NAMALWA (cell line): ENCODE measurements around the gene SLC43A3.
A peak's percentile ranks its signal among the peaks of the same experiment; 100 is the strongest.
"Not testable (repeated sequence)": the region's sequence is repeated elsewhere in the genome, so short reads cannot be mapped to it uniquely, and the experiment has no call there.

Experiments
- DNase-seq: peaks from one replicate; pipeline ENCODE4 v3.0.0-alpha.2; 2015; ENCODE audit warnings: low spot score

Gene SLC43A3

DNA sequence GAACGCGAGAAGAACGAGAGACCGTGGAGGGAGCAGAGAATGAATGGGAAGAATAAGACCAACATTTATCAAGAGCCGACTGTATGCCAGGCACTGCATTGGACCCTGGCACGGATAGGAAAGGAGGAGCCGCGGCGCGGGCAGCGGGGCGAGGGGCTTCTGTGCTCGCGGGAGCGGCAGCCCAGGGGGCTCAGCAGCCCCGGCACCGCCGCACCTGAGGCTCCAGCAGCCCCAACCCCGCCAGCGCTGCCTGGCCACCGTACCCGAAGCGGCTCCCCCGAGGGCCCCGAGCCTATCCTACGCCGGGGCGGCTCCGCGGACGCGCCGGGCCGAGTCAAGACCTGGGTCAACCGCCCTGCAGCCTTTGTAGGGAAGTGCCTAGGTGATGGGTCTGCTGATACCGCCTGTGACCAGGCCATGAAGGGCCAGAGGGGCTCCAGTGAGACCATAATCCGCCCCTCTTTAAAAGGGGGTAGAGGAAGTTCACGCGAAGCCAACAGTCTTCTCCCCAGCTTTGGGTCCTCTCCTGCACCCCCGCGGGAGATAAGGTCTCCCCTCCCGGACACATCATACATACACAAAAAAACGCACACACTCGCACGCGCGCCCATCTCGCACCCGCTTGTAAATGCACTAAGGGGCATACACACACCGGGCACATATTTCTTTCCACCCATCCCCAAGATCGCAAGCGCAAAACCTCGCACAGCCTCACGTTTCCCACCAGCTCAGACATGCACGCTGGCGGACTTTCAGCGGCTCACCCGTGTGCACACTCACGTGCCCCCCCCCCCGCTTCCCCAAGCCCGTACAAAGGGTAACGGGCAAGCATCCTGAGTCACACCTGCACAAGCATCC lies 32.5 kb upstream of the SLC43A3 start:
- DNase-seq = no peak

DNA sequence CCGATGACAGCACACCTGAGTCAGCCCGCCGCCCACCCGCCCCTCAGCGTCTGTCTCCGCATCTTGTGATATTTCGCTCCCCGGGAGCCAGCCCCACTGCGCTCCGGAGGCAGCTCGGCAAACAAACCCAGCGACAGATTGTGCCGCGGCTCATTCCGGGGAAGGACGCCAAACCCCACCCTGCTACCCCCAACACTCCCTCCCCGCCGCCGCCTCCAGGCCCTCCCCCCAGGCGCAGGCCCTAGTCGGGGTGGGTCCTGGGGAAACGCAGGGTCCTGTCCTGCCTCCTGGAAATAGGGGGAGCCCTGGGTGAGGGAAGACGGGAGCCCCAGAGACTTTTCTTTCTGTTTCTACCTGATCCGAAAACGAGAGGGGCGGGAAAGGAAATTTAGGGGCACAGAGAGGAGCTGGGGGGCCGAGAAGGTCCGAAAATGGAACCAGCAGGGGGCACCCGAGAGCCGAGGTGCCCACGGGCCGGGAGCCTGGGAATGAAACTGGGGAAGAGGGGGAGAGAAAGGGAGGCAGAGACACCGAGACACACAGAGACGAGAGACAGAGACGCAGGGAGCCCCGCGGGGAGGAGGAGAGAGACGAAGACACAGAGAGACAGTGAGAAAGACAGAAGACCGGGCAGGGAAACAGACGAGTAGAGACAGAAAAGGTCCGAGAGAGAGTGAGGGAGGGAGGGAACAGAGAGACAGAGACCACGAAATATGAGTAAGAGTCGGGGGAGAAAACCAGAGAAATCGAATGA lies 31.7 kb upstream of the SLC43A3 start:
- no peak for DNase-seq

DNA sequence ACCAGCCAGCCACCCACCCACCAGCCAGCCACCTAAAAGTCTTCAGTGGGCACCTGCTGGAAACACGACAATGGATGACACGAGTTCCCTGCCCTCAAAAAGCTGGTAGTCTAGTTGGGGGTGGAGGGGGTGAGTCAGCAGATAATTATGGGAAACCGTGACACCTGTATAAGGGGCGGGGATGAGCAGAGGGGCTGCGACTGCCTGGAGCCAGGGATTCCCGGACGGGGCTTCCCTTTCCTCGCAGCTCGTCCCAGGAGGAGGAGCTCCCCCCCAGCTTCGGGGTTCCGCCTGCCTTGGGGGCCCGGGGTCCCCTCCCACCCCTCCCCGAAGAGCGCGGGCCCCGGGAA lies 31.1 kb upstream of the SLC43A3 start:
- DNase-seq = no peak

DNA sequence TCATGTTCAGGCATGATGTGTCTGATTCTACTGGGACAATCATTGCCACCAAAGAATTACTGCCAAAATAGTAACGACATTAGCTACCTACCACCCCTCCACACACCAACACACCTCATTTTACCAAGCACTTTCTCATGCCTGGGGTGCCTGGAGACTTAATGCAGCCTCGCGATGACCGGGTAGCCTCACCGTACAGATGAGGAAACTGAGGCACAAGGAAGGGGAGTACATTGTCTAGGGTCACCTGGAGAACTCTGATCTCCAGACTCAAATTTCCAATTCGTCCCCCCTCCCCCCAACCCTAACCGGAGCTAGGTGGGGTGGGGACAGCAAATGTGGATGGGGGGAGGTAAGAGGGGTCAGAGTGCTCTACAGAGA lies 30.7 kb upstream of the SLC43A3 start:
- DNase-seq = no peak

DNA sequence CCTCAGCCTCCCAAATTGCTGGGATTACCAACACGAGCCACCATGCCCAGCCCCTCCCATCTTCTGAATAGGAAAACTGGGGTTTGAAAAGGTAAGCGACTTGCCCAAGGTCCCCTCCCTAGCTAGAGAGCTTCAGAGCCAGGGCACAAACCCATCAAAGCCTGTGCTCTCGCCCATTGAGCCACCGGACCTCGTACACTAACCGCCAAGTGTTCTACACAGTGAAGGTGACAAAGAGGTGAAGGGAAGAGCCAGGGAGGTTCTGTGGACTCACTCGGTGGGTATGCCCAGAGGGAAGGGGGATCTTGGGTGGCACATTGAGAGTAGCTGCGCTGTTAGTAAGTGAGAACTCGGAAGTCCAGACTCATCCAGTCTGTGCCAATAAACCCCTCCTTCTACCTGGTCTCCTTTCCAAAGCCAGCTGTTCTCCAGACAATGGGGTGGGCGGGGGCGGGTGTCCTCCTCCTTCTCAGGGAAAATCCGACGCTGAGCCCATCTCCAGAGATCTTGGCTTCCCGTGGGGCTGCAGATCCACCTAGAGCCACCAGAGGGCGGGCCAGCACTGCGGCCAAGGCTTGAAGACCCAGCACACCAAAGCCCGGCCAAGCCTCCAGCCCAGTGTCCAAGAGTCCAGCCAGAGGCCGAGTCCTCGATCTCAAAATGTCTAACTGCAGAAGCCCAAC lies 30.2 kb upstream of the SLC43A3 start:
- peak; percentile 77 for DNase-seq

DNA sequence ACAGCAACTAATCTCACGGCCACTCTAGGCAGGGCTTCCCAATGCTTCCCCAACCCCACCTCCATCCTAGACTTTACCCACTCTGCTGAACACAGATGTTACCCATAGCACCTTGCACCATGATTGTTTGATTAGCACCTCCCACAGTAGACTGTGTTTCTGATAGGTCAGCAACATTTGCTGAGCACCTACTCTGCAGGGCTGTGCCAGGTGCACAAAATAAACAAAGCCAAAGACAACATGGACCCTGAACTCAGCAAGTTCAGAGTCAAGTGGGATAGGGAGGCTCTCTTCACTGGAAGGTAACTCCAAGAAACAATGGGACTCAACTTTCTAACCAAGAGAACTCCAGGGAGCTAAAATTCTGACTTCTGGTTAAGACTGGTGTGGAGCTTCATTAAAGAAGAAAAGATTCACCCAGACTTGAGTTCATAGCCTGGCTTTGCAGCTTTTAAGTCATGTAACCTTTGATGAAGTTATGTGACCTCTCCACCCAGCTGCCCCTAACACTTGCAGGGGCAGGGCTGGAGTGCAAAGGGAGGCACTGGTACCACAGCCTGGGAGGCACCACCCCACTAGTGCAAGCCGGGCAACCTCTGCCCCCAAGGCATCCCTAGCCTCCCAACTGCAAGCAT lies 26.7 kb upstream of the SLC43A3 start:
- DNase-seq = no peak

DNA sequence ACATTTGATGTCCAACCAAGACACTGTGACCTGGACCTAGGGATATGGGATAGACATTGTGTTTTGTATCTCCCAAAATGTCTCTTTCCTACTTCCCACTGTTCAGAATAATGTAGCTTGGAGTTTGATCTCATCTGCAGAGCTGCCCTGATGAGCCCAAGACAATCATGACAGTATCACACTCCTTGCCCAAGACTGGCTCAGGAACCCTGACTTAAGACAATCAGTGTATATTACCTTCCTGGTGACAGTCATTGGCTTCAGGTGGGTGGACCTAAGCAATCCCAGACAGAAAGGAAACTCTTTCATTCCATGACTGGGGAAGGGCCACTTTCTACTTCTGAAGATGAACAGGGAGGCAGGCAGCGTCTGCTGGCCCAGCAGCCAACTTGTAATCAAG lies 19.1 kb upstream of the SLC43A3 start:
- DNase-seq = no peak

DNA sequence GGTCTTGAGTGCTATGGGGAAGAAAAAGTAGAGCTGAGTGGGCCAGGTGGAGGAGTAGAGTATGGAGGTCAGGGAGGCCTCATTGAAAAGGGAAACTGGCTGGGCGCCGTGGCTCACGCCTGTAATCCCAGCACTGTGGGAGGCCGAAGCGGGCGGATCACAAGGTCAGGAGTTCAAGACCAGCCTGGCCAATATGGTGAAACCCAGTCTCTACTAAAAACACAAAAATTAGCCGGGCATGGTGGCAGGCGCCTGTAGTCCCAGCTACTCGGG lies 18.1 kb upstream of the SLC43A3 start:
- DNase-seq = not testable (repeated sequence)

DNA sequence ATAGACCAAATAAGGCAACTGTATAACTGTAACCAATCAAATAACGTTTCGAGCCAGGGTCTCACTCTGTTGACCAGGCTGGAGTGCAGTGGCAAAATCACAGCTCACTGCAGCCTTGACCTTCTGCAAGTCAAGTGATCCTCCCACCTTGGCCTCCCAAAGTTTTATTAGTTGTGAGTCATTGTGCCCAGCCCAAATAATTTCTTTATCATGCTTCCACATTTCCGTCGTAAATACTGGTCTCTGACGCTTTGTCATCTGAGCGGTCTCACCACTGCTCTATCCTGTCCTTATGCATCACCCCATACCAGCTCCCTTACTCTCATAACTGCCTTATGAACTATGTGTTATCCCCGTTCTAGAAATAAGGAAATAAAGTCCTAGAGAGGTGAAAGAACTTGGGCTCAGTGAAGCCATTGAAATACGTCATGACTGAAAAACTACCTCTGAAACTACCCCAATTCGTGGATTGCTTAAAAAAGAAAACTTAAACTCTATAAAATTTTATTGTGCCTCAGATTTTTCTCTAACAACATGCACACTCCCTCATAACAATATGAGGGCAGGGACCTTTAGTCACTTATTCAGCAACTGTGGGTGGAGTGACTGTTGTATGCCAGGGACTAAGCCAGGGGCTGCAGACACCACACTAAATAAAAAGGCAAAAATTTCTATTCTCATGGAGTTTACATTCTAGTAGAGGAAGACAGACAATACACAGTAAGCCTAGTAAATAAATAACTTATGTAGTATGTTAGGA lies 17.6 kb upstream of the SLC43A3 start:
- no peak for DNase-seq

DNA sequence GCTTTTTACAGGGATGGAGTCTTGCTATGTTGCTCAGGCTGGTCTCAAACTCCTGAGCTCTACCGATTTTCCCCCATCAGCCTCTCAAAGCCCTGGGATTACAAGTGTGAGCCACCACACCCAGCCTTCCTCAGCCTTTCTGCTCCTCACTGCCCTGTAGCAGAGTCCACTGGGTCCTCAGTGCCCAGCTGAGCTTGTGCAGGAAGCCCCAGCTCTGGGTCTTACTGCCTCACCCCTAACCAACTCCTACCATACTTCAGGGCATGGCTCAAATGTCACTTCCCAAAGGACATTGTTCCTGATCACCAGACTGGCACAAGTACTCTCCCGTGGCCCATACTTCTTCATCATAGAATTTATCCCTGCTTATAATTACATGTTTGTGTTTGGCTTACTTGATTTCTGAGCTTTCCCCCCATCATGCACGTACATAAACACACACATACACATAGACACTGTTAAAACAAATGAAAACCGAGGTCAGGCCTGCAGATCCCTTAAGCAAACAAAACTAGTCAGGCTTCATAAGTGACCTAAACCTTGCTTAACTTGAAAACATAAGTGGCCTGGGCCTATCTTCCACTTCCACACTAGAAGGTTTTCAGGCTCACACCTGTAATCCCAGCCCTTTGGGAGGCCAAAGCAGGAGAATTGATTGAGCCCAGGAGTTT lies 14.0 kb upstream of the SLC43A3 start:
- no peak for DNase-seq

DNA sequence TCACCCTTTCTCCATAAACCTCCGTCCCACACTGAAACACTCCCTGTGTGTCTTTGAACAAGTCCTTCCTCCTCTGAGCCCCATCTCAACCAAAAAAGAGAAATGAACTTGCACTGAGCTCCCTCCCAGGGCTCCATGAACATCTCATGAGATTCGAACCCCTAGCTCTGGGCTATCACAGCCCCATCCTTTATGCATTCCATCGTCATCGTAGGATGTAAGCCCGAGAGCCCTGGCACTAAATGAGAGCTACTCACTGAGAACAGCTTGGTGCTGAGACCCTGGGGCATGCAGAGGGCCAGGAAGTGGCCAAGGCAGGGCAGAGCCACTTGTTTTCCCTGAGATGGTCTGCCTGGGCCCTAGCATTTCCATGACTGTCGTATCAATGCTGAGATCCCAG lies 12.9 kb upstream of the SLC43A3 start:
- DNase-seq = no peak

DNA sequence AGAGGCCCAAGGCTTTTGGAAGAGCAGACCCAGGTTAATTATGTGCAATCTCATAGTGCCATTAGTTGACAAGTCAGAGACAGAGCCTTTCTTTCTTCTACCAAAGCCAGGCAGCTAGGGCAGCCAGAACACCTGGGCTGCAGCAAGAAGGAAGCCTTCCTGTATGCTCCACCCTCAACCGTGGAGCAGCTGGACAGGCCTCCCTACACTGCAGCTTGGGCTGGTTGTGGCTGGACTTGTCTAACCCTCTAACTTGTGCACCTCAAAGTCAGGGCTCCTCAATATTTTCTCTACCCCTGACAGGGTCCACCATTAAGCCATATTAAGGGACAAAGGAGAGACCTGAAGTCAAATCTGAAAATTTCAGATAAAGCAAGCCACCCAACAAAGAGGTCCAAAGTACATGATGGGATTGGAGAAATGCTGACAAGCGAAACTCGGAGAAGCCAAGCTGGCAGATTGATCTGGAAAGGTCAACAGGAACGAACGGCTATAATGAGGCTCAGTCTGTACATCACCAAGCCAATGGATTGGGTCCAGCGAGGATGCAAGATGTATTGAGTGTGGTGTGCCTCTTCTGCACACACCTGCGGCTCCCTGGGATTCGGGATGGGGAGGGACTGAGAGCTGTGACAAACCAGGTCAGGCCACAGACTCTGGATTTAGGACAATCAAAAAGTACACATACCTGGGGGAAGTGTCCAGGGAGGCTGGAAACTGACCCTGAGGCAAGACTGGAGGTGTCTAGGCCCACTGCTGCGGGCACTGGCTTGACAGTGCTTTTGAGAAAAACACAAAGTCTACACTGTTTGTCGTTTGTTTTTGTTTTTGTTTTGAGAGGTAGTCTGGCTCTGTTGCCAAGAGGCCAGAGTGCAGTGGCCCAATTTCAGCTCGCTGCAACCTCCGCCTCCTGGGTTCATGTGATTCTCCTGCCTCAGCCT lies 11.7 kb upstream of the SLC43A3 start:
- no peak for DNase-seq

DNA sequence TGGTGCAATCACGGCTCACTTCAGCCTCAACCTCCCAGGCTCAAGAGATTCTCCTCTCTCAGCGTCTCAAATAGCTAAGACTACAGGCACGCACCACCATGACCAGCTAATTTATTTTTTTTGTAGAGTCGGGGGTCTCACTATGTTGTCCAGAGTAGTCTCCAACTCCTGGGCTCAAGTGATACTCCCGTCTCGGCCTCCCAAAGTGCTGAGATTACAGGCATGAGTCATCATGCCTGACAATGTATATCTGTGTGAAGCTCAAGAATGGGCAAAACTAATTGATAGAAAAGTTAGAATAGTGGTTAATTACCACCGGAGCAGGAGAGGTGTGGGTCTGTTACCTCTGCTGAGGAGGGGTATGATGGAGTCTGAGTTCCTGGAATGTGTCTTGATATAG lies 9.1 kb upstream of the SLC43A3 start:
- DNase-seq = no peak

DNA sequence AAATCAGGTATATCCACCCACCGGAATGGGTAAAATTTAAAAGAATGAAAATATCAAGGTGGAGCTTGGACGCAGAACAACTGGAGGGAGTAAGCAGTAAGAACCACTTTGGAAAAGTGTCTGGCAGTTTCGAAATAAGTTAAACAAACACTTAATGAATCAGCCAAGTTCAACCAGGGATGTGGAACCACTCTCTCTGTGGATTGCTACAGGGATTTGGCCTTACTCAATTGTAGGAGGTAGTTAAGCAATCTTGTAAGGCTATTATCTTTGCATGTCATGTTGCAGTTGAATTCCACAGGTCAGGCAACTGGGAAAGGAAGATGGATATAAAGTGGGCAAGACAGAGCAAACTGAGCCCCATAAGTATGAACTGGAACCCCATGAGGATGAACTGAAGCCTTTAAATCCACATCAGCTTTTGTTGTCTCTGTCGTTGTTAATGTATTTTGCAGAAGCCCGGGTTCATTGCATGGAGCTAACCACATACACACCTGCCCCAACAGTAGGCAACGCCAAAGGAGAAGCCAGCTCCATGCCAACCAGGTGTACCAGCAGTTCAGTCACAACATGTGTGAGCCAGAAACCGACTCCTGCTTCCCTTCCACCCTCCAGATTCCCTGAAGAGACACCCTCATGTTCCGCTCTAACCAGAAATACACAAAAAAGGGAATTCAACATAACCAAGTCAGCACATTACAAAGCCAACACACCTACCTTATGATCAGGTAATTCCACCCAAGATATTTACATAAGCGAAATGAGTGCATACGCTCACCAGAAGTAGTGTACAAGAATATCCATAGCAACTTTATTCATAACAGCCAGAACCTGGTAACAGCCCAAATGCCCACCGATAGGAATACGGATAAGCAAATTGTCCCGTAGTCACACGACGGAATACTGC lies 8.0 kb upstream of the SLC43A3 start:
- DNase-seq = no peak

DNA sequence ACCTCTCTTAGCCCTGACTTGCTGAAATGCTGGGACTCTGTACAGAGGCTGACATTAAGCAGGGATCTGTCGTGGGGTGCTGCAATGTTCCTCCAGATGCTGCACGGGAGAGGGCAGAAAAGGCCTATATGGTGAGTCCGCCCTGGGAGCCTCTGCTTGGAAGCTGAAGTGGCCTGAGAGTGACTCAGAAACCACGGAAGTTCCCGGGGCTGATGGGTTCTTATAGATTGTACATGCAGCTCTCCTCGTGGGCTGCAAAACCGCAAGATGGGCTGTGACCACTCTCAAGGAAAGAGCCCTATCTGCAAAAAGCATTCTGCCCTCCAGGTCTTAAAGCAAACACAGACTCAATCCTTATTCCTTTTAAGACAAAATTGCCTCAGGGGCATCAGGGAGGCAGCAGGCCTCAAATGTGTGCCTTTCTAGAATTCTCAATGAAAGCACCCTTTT lies 5.8 kb upstream of the SLC43A3 start:
- no peak for DNase-seq

DNA sequence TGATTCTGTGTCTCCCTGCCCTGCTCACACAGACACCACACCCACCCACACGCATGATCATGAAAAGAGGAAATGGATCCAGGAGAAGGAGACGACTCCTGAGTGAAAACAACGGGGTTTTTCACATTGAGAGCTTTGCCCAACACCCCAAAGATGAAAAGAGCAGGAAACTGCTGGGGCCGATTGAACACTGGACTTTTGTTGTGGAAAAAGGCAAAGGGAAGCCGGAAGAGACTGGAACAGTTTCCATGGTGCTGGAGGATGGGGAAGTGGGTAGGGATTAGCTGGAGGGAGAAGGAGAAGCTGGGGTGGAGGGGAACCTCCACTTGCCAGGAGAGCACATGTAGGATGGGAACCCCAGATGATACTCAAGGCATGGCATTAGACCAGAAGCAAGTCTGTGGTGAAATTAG lies 5.2 kb upstream of the SLC43A3 start:
- no peak for DNase-seq

DNA sequence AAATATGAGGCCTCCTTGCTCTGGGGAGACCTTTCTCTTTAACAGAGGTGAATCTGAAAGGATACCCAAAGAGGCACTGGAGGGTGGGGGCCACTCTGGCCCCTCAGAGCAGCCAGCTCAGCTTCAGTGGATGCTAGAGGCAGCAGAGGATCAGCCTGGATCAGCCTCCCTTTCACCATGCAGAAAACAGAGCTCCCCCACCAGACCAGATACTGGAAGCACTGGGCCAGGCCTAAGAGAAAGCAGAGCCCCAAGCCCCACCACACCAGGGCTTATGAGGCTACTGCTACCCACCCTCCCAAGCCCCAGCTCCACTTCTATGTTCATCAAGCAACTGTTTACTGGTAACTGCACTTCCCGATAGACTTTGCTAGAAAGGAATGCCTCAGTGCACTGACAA lies 4.0 kb upstream of the SLC43A3 start:
- DNase-seq = no peak

DNA sequence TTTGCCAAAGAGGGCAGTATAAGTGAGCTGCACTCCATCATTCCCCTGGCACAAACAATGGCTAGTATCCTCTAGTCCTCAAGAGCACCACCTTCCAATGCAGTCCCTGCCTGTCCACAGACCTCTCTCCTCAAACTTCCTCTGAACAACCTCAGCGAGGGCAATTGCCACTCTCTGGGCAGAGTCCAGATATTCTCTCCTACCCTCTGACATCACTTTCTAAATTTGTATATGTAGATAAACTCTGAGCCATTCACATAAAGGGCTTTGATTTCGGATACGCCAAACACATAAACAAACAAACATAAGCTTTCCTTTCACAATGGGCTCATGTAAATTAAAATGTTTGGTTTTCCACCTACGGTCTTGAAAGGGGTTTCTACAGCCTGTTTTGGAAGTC lies 3.0 kb upstream of the SLC43A3 start:
- no peak for DNase-seq

DNA sequence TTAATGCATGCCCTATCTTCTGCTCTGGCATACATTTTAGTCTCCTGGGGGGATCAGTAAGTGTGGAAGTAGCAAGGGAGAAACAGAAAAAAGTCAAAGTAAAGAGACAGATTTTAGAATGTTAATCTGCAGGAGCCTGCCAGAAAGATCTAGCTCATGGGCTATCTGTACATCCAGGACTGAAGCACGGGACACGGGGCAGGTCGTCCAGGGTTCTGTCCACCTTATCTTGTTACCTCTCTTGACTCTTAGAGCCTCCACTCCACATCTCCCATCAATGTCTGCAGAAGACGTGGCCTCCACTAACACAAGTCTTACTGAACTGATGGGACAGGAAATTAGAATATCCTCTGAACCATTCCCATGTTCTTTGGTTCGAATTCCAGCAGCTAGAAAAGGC lies 1.7 kb upstream of the SLC43A3 start:
- DNase-seq = no peak
